Iris pigment epithelial cell (primary cell): Measurements from ENCODE around the gene COMT.

Experiments used
- DNase-seq: peaks from one replicate; pipeline ENCODE4 v3.0.0-alpha.2; 2011; ENCODE audit warnings: low read depth

COMT gene

GRCh38 chr22:19970031-19970478 lies 28.5 kb downstream of the COMT start:
- DNase-seq, result no peak

- peak; percentile 40 for DNase-seq
These were observed 29.1 kb downstream of the COMT start for GRCh38 chr22:19970479-19971275.

- DNase-seq, result no peak
These were observed 29.9 kb downstream of the COMT start for GRCh38 chr22:19971276-19972124.

- no peak for DNase-seq
These were observed 30.7 kb downstream of the COMT start for GRCh38 chr22:19972251-19972650.

- no peak for DNase-seq
These were observed 31.3 kb downstream of the COMT start for GRCh38 chr22:19972652-19973550.

- DNase-seq, result no peak
These were observed 32.1 kb downstream of the COMT start for GRCh38 chr22:19973551-19974267.

- DNase-seq, result peak; percentile 78
These were observed 32.8 kb downstream of the COMT start for GRCh38 chr22:19974268-19974861.

GRCh38 chr22:19974935-19975706 lies 33.5 kb downstream of the COMT start:
- no peak for DNase-seq

GRCh38 chr22:19975707-19976035 lies 34.1 kb downstream of the COMT start:
- DNase-seq, result no peak

- DNase-seq, result no peak
These were observed 35.1 kb downstream of the COMT start for GRCh38 chr22:19976671-19977070.

GRCh38 chr22:19977296-19978243 lies 36.0 kb downstream of the COMT start:
- no peak for DNase-seq

- no peak for DNase-seq
These were observed 37.2 kb downstream of the COMT start for GRCh38 chr22:19978748-19979147.

GRCh38 chr22:19979712-19980493 lies 38.3 kb downstream of the COMT start:
- no peak for DNase-seq

GRCh38 chr22:19980766-19981165 lies 39.2 kb downstream of the COMT start:
- no peak for DNase-seq

GRCh38 chr22:19981171-19981960 lies 39.8 kb downstream of the COMT start:
- no peak for DNase-seq

- no peak for DNase-seq
These were observed 40.7 kb downstream of the COMT start for GRCh38 chr22:19981961-19982920.
